Stimulated activated CD4-positive, alpha-beta T cell treated with anti-CD3 and anti-CD28 coated beads, Interleukin-1b, Interleukin-23, amount 100 ng/mL, for 48 hours (primary cell): ENCODE results near the gene EIF4B.

Source experiments
- DNase-seq: peaks from one replicate; pipeline ENCODE4 v3.0.0-alpha.2; 2020

EIF4B gene

DNA sequence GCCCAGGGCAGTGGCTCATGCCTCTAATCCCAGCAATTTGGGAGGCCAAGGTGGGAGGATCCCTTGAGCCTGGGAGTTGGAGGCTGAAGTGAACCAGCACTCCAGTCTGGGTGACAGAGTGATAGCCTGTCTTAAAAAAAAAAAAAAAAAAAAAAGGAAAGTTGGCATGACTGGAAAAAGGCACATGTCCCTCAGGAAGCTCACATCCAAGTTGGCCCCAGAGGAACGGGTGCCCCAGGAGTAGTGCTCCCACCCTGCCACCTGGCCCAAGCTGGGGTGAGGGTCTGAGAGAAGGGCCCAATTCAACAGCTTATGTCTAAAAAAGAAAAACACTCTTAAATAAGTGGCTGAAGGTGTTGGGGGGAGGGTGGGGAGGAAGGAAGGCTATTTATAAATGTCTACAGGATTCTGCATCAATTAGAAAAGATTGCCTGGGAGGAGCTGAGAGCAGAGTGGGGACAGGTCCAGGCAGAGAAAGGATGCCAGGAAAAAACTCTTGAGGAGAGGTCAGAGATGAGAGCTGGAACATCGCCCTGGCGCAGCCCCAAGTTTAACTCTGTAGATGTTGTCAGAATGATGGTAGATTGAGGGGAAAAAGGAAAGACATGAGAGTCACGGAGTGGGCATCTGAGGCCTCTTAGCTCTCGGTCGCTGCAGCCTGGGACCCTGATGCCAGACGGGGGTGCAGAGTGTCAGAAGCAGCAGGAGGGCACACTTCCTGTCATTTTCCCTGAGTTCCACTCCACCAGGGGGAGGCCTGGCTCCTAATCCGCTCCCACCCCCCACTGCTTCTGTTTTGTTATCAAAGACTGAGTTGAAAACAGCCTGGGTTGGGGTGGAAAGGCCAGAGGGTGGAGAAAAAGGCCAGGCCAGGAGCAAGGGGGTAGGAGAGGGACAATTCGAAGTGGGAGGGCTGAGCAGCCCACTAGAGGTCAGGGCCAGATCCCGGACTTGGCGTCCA lies 65.6 kb downstream of the EIF4B start:
- no peak for DNase-seq

DNA sequence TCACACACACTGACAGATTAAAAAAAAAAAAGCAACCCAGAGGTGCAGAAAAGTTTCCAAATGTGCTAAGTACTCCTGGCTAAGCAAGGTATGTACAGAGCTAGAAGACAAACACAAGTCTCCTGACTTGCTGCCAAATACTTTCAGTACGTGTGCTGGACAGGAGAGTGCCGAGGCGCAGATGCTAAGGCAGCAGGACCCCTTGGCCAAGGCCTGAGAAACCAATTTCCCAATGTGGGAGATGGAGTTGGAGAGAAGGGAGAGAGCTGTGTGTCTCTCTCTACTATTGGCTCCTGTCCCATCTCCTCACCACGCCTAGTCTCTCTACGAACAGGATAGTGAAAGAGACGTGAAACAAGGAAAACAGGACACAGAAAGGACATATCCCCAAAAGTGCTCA lies 67.6 kb downstream of the EIF4B start:
- no peak for DNase-seq

DNA sequence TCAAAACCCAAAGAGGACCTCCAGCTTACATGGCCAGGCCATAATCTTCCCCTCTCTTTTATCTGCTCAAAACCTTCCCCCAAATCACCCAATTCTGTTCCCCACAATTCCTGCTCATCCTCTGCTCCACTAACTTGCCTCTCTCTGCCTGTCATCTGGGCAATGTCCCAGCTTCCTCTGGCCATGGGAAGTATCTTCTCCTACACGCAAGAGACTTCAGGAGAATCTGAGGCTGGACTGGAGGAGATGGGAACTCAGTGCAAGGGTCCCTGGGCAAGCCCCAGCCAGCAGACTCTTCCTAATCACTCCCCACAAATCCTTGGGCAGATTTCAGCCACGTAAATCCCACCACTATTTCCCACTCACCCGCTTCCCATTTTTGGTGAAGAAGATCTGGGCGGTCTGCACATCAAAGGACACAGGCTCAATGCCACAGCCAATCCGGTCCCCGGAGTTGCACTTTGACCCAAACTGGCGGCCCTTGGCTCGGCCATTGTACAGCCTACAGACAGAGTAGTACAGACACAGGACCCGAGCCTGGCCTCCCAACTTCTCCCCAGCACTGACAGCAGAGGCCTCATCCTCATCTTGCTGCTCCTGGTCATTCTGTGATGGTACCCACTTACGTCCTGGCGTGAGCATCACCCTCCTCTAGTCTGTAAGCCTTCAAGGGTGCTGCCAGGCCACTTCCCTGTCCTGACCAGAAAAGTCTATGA lies 68.2 kb downstream of the EIF4B start:
- no peak for DNase-seq

DNA sequence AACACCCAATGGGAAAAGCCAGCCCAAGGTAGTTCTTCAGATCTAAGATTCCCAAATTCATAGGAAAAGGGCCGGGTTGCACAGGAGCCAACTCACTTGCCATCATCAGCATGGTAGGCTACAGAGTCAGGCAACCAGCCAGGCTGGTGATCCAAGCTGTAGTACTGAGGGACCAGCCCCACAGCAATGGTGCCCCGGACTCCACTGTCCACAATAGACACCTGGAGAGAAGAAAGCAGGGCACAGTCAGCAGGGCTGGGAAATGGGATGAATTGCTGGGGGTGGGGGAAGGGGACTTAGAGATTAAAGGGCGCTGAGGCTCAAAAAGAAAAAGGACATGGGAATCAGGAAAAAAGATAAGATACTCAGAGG lies 68.7 kb downstream of the EIF4B start:
- DNase-seq: no peak

DNA sequence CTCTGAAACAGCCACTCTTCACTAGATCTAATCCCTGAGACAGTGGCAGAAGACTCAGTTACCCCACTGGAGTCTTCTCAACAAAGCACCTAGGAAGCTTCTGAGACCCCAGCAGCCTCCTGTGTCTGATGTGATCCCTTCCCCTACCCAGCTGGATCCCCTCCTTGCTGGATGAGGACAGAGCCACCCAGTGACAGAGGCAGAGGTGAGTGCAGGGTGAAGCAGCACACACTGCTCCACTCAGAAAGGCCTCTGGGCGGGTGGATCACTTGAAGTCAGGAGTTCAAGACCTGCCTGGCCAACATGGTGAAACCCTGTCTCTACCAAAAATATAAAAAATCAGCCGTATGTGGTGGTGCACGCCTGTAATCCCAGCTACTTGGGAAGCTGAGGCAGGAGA lies 70.2 kb downstream of the EIF4B start:
- no peak for DNase-seq

DNA sequence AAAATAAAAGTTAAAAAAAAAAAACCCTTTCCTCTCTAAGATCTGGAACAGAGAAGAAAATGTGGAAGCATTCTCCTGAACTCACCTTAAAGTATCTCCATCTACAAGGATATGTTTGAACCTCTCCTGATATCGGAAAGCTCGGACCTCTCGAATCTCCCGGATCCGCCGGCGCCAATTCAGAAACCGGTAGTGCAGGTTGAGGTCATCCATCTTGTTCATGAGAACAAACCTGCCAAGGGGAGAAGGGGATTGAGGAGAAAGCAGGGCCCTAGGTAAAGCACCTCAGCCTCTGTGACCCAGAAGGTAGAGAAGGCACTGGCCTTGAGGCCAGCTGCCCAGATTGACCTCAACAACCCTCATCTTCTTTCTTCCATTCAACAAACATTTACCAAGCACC lies 70.8 kb downstream of the EIF4B start:
- DNase-seq: no peak

DNA sequence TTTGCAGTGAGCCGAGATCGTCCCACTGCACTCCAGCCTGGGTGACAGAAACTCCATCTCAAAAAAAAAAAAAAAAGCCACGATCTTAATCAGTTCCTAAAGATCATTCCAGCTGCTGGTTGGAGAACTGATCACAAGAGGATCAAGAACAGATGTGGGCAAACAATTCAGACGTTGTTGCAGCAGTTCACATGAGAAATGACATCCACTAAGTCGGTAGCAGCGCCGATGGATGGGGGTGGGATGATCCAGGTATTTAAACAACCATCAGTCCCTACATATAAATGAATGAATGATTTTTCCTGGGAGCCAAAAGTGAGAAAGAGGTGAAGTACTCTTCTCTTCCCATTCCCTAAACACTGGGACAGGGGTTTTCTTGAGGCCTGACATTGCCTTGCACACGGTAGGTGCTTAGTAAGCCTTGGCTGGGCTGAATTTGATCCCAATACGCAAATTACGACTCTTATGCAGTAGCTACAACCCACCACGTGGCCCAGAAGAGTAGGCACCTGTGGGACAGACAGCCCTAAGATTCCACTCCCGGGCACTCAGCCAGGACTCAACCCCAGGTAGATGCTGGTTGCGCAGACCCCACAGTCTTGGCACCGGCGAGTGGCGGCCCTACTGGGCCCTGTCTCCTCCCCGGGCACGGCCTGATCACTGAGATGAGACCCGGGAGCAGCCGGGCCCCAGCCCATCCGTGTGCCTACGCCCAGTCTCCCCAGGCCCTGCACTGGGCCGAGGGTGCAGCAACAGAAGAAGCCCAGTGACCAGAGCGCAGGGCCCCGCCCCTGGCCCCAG lies 72.4 kb downstream of the EIF4B start:
- peak; percentile 45 for DNase-seq

DNA sequence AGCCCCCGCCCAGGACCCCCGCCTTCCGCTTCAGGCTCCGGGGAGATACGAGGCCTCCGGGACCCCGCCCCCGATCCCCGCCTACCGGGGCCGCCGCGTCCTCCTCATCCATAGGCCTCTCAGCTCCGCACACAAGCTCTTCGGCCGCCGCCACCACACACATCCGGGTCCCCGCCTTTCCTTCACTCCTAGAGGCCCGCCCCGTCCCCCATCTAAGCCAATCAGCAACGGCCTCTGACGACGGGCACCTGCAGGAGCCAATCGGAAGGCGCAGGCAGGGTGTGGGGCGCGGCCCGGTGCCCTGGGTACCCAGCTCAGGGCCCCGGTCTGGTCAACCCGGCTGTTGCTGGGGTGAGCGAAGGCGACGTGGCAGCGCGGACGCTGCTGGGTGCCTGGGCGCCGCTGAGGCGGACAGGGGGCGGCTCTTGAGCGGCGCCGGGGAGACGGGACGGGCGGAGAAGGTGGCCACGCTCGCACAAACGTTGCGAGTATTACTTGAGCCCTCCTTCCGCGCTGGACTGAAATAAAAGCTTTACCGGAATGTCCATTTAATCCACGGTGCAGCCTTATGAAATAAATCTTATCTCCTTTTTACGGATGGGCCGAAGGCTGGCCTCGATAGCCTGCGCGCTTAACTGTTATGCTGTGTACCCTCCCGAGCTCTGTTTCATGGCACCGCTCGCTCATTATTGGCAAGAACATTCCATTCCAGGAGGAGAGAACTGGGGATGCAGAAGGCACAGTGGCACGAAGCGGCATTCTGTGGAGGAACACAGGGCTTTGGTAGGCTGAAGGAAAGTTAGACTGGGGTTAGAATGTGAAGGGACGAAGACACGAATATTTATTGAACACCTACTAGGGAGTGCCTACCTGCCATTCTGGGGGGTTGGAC lies 73.2 kb downstream of the EIF4B start, which contains the start of gene SPRYD3:
Gene SPRYD3 (minus strand): TSS at position 165 of the 892 bp plus-strand sequence. CDS start 57 bp downstream, at position 108.
- DNase-seq: peak; percentile 97

DNA sequence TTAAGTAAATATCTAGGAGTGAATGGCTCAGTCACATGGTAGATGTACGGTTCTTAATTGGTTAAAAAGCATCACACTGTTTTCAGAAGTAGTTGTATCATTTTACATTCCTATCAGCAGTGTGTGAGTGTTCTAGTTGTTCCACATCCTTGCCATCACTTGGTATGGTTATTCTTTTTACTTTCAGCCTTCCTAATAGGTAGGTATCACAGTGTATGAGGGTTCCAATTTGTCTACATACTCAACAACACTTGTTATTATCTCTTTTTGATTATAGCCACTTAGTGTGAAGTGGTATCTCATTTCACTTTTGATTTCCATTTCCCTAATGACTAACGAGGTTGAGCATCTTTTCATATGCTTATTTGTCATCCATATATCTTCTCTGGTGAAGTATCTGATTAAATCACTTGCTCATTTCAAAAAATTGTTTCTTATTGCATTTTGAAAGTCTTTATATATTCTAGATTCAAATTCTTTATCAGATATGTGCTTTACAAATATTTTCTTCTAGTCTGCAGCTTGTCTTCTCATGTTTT lies 76.5 kb downstream of the EIF4B start:
- no peak for DNase-seq

DNA sequence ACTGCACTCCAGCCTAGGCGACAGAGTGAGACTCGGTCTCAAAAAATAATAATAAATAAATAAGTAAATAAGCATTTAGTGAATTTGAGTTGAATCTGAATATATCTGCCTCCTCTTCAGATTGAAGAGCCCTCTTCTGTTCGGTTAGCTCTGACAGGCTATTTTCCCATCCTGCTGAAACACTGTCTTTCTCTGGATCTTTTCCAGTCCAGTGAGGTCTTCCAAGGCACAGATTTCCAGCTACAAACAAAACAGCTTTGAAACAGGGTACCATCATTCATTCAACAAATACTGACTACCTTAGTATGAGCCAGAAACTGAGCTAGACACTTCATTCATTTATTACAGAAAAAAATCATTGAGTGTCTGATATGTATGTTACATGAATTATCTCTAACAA lies 80.1 kb downstream of the EIF4B start:
- DNase-seq: no peak

DNA sequence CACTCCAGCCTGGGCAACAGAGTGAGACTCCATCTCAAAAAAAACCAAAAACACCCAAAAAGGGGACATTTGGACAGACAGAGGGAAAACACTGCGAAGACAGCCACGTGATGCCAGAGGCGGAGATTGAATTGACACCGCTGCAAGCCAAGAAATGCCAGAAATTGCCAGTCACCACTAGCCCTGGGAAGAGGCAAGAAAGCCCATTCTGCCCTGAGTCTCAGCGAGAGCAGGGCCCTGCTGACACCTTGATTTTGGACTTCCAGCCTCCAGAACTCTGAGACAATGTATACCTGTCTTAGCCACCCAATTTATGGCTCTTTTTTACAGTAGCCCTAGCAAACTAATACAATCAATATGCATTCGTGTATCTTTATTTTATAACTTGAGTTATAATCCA lies 83.8 kb downstream of the EIF4B start:
- no peak for DNase-seq

DNA sequence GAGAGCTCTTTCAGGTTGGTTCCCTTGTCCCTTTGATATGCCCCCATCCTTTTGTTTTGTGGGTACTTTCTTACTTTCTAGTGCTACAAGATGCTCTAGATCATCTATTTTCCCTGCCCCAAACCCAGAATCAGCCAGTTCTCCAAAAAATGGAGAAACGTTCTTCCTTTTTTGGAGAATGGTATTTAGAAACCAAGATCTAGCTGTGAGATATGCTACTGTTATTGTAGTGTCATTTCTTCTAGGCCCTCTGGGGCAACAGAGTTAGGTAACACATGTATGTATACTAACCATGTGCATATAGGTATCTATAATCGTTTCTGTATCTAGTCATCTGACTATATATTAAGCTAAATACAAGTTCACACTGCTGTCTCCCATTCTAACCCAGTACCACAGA lies 84.3 kb downstream of the EIF4B start:
- DNase-seq: no peak

DNA sequence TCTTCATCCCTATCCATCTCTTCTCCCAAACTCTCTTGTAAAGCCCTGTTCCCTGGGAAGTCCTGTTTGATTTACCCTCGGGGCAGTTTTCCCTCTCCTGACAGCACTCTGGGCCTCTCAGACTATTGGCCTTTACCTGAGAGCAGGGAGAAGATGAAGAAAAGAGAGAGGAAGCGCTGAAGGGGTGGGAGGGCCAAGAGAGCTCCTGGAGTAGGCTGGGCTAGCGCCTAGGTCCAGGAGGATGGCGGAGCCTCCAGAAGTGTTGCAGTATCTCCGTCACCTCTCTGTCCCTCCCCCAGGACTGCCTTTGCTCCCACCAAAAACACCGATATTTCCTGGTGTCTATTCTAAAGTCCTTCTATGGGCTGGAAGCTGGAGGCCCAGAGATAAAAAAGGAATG lies 85.5 kb downstream of the EIF4B start:
- no peak for DNase-seq
